ENCODE data around the gene SGMS1.

GRCh38 chr10:50299948-50300669, 323.6 kb downstream of the SGMS1 start:
- no peak for TF ChIP-seq TAF1 (IDR thresholded peaks at IDR 0.05; ENCODE audit: borderline replicate concordance, insufficient read depth, low read length)
- TF ChIP-seq POLR2AphosphoS5 (IDR thresholded peaks at IDR 0.05; ENCODE audit: low read depth, low read length) = no peak
- TF ChIP-seq SIN3A (IDR thresholded peaks at IDR 0.05; ENCODE audit: borderline replicate concordance, insufficient read depth, low read length) = no peak
- TF ChIP-seq REST (IDR thresholded peaks at IDR 0.05; ENCODE audit: insufficient read depth in 1 of 2, low read depth in 2 of 2, low read length in 2 of 2) = no peak
- no peak for TF ChIP-seq FOXP2 (optimal IDR thresholded peaks at IDR 0.05; ENCODE audit: borderline replicate concordance, extremely low read depth, extremely low read length, insufficient read depth)
